DMS114 treated with DMSO at 0.1 percent for 48 hours (cell line): Measurements from ENCODE around the gene TMEM184A.
"Not testable (repeated sequence)": the region's sequence is repeated elsewhere in the genome, so short reads cannot be mapped to it uniquely, and the experiment has no call there.

Source experiments
- DNase-seq: peaks from one replicate; lab custom pipeline; 2025; ENCODE audit not compliant: unreplicated experiment; lab: John Stamatoyannopoulos, UW

TMEM184A gene

DNA sequence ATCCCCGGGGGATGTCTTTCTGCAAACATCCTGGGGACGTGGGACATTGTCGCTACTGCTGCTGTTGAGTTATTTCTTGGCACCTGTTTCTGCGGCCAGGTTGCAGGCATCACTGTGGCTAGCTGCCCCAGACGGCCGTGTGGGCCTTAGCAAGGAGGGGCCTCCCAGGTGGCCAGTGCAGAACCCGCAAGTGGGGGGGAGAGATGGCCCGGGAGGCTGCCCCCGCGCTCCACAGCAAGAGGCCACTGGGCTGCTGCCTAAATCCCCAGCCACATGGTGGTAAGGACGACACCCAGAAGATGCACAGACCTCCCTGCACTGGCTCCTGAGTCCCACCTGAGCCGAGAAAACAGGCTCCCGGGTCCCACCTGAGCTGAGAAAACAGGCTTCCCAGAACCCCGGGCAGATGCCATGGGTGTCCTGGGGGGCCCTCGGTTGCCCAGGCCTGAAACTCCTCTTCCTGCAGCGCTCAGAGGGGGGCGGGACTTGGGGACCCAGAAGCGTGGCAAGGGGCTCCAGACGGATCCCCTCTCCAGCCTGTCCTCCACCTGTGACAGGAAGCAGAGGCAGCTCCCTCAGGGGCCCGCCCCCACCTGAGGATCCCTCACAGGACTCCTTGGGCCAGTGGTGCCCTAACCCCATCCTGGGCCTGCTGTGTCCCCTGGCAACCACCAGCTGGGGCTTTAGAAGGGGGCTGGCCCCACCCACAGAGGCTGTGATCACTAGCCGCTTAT is 26.5 kb downstream of the TMEM184A start:
- DNase-seq: no peak

DNA sequence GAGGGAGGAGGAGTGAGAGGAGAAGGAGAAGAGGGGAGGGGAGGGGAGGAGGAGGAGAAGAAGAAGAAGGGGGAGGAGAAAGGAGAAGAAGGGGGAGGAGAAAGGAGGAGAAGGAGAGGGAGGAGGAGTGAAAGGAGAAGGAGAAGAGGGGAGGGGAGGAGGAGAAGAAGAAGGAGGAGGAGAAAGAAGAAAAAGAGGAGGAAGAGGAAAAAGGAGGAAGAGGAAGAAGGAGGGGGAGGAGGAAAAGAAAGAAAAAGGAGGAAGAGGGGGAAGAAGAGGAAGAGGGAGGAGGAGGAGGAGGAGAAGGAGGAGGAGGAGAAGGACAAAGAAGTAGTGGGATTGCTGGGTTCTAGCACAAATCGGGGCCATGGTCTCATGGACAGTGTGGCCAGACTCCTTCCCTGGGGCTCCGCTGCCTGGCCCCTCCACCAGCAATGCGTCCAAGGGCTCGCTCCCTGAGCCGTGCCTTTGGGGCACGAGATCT is 29.7 kb downstream of the TMEM184A start:
- no peak for DNase-seq

DNA sequence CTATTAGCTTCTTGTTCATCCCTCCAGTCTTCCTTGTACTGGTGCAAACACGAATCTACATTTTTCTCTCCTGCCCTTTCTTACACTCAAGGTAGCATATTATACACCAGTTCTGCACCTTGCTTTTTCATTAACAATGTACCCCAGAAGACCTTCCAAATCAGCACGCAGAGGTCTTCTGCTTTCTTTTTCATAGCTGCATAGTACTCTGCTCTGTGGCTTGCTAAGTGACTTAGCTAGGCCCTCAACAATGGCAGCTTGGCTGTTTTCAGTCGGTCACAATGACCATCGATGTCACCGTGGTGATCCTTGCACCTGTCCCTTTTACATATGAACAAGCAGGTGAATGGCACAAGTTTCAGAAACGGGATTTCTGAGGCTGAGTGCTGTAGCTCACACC is 30.6 kb downstream of the TMEM184A start:
- no peak for DNase-seq

DNA sequence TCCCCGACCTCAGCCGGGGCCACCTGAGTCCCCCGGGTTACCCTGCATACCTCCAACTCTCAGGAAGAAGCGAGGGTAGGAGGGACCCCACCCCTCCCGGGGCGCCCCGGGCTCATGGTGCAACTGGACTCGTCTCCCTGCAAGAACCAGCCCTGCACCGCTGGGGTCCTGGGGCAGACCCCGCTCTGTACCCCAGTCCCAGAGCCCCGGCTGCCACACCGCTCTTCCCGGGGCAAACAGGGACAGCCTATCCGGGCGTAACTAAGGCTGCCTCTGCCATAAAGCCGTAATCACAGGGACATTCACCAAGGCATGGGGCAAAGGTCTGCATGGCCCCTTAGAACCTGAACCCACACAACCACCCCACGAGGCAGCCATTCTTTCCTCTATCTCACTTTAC is 32.2 kb downstream of the TMEM184A start:
- no peak for DNase-seq

DNA sequence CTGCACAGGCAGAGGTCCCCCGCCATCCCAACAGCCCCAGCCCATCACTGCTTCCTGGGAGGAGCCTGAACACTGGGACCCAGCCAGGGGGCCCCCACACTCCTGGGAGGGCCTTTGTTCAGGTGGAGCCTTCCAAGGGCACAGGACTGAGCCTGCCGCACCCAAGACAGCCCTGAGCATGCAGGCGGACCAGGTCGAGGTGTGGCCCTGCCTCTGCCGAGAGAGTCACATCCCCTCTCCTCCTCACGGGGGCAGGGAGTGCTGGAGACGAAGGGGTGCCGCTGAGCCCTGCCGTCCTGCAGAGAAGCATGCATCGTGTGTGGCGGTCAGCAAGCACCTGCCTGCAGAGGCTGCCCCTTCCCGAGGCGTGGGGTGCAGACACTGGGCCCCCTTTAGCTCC is 32.8 kb downstream of the TMEM184A start:
- DNase-seq: no peak

DNA sequence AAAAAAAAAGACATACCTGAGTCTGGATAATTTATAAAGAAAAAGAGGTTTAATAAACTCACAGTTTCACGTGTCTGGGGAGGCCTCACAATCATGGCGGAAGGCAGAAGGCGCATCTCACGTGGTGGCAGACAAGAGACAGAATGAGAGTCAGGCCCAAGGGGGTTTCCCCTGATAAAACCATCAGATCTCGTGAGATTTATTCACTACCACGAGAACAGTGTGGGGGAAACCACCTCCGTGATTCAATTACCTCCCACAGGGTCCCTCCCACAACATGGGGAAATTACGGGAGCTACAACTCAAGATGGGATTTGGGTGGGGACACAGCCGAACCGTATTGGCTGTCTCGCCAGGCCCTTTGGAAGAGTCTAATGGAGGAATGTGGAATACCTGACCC is 34.5 kb downstream of the TMEM184A start:
- no peak for DNase-seq

DNA sequence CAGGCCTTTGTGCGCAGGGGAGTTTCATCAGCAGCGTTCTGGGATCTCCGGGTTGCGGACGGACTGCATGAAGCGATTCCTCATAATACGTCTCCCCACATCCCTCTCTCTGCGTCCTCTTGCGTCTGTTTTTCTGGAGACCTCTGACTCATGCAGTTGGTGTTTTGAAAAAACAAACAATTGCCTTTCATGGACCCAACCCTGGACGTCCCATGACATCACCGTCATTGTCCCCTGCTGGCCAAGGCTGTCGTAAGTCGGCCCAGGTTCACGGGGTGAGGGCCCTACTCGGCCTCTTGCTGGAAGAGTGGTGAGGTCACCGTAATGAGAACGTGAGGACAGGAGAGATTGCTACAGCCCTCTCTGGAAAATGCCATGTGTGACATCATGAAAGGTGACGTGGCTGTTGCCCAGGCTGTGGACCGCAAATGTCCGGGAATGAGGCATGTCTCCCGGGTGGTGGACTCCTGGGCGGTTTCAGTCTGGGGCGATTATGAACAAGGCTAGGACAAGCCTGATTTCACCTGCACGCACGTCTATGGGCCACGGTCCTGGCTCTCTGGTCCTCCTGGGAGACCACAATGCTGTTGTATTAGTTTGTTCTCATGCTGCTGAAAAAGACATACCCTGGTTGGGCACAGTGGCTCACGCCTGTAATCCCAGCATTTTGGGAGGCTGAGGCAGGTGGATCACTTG is 35.3 kb downstream of the TMEM184A start:
- no peak for DNase-seq

DNA sequence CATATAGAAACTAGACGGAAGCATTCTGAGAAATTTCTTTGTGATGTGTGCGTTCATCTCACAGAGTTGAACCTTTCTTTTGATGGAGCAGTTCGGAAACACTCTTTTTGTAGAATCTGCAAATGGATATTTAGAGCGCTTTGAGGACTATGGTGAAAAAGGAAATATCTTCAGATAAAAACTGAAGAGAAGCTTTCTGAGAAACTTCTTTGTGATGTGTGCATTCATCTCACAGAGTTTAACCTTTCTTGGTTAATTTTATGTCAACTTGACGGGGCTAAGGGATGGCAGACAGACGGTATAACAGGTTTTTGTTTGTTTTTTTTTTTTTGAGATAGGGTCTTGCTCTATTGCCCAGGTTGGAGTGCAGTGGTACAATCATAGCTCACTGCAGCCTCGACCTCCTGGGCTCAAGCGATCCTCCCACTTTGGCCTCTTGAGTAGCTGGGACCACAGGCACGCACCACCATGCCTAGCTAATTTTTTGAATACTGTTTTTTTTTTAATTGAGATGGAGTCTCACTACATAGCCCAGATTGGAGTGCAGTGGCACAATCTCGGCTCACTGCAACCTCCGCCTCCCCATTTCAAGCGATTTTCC is 36.6 kb downstream of the TMEM184A start:
- DNase-seq: not testable (repeated sequence)

DNA sequence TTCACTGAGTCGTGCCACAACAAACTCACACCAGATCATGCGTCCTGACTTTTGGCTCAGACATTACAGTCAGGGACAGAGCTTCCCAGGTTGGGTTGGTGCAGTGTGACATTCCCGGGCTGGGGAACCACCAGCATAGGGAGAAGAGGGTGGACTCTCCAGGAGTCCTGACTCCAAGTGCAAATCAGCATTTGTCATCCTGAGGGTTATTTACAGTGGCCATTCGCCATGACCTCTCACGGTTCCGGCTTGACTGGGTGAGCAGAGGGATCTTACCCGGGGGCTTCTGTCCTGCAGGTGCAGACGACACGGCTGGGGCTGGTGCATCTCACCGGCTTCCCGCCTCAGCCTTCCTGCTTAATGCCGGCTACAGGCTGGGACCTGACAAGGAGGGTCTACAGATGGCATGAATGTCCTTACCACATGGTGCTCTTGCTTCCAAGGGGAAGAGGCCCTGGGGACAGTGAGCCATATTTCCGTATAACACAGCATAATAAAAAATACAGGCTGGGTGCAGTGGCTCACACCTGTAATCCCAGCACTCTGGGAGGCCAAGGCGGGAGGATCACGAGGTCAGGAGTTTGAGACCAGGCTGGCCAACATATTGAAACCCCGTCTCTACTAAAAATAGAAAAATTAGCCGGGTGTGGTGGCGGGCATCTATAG is 39.3 kb downstream of the TMEM184A start:
- DNase-seq: no peak

DNA sequence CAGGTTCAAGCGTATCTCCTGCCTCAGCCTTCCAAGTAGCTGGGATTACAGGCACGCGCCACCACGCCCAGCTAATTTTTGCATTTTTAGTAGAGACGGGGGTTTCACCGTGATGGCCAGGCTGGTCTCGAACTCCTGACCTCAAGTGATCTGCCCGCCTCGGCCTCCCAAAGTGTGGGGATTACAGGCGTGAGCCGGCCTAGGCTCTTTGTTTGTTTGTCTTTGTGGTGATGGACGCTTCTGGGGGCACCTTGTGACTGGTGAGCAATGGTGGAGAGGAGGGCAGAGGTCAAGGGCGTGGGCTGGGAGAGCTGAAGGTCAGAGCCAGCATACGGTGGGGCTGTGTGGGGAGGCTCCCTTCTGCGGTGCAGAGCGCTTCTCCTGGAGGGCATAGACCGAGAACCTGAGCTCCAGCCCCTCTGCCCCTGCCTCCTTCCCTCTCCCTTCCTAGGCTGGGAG is 40.5 kb downstream of the TMEM184A start:
- not testable (repeated sequence) for DNase-seq

DNA sequence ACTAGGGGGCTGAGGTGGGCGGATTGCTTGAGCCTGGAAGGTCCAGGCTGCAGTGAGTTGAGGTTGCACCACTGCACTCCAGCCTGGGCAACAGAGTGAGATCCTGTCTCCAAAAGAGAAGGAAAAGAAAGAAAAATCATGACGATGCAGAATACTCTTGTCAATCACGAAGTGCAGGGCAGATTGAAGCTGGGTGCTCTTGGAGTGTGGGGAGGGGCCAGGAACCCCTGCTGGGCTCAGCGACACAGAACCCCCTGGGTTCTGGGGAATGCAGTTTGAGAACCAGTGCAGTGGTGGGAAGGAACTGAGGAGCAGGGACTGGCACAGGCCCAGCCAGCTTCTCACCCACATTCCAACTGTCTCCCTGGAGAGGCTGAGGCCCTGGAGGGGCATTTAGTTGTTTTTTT is 41.0 kb downstream of the TMEM184A start:
- no peak for DNase-seq

DNA sequence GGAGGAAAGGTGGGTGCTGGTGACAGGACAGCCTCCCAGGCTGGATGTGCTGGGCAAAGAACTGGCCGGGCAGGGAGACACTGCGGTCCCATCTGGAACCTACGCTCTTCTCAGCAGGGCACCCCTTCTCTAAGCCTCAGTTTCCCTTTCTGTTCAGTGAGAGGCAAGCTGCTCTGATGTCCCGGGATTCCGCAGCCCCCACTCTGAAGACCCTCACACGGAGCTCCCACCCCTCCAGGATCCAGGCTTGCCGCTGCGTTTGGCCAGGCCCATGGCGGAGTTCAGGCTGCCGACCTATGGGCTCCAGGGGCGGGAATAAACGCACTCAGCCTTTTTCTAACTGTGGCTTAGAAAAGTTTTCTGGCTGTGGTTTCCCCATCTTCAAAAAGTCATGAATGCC is 41.6 kb downstream of the TMEM184A start:
- DNase-seq: no peak

DNA sequence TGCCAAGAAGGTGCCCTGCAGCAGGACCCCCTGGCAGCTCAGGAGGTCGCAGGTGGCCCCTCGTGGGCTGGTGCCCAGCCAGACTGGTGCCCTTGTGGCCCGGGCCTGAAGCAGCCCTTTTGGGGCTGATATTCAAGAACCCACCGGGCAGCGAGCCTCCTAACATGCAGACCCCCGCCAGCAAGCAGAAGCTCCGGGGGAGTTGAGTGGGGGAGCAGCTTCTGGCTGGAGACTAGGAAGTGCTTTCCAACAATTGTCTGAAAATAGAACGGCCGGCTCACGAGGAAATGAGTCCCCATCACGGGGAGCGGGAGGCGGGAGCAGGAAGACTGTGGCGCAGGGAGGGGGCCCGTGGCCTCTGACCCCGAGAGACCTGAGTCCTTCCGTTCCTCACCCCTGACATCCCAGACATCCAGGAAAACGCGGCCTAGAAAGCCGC is 42.3 kb downstream of the TMEM184A start:
- DNase-seq: no peak

DNA sequence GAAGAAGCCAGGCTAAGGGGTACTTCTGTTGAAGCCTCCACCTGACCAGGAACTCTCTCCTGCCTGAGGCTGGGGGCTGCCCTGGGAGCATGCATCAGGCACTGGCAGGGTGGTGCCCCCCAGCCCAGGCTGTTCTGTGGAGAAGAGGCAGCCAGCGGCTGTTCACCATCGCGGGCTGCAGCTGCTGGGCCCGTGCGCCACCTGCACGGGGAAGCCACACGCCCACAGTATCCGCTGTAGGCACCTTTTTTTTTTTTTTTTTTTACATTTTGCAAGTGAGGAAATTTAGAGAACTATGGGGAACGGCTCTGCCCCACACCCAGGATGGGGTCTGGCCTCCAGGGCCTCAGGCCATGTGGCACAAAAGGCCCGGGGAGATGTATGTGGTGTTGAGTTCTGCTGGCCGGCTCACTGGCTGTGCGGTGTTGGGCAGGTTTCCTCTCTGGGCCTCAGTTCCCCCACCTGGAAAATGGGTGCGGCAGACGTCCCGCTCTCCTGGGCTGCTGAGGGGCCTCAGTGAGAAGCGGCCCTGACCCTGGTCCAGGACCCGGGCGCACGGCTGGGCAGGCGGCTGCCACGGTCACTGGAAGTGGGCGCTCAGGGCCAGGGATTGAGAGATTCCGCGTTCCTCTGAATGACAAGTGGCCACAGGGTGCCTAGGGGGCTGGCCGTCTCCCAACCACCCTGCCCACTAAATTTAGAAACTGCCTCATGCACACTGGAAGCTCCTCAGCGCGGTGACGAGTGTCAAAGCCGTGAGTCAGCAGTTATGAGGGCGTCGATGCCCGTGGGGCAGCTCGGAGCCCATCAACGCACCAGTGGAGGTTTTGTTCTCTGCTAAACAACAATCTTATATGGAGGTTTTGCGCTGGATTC is 43.0 kb downstream of the TMEM184A start:
- DNase-seq: no peak

DNA sequence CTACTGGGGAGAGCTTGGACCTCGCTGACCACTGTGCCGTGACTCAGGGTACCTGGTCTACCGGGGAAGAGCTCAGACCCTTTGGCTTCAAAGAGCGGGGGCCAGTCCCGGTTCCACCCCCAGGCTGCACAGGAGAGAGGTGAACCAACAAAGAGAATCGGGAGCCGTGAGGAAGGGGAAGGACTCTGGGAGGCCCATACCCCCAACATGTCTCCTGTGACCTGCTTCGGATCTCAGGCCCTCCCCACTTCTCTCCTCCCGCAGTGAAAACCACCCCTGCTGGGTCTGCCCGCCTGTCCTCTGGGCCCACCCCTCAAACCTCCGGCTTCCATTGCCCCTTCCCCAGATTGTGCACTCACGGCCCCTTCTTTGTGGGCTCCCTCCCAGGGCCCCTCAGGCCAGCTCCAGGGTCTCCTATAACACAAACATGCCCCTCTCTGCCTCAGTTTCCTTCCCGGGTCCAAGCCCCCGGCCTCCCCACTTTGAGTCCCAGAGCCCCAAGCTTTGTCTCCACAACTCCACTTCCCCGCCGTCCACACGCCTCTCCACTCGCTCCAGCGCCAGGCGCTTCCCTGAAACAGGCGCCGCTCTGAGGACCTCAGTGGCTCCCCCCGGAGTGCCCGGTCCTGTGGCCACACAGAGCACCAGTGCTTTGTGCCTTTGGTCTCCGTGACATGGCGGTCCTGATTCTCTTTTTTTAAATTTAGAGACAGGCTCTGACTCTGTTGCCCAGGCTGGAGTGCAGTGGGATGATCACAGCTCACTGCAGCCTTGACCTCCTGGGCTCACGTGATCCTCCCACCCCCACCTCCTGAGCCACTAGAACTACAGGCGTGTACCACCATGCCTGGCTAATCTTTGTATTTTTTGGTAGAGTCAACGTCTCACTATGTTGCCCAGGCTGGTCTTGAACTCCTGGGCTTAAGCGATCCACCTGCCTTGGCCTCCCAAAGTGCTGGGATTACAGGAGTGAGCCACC is 44.3 kb downstream of the TMEM184A start:
- no peak for DNase-seq

DNA sequence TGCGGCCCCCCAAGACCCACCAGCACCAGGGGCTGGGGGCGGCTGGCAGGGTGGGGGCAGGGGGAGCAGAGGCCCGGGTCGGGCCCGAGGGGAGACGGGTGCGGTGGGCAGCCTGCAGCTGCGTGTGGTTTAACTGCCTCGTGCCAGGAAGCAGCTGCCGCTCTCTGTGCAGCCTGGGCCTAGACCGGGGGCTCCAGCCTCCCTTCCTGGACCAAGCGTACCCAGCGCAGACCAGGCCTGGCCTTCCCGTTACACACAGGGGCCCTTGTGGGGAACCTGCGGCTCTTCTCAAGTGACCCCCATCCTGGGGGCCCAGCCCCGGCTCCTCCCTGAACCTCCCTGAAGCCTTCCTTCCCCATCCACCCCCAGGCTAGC is 45.2 kb downstream of the TMEM184A start:
- DNase-seq: no peak

DNA sequence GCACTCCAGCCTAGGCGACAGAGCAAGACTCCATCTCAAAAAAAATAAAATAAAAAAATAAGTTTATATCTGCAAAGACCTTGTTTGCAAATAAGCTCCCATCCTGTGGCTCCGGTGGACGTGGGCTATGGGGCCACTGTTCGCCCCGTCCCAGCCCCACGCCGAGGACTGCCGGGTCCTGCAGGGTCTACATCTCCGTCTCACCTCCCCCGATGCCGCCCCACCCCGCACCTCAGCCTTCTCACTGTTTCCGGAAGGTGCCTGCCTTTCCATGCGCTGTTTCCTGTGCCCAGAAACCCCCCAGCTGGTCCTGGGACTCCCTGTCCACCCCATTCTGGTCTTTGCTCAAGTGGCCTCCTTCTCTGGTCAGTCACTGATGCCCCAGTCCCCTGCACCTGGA is 46.8 kb downstream of the TMEM184A start:
- no peak for DNase-seq

DNA sequence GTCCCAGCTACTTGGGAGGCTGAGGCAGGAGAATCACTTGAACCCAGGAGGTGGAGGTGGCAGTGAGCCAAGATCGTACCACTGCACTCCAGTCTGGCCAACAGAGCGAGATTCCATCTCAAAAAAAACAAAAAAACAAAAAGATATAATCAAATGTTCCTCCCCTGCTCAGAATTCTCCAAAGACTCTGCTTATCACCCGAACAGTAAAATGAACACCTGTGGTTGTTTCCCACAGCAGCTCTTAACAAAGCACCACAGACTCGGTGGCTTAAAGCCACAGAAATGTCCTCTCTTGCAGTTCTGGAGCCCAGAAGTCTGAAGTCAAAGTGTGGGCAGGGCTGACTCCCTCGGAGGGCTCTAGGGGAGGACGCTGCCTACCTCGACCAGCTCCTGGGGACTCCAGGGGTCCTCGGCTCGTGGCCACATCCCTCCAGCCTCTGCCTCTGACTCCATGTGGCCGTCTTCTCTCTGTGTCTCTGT is 47.7 kb downstream of the TMEM184A start:
- no peak for DNase-seq
